ENCODE results near the gene AAK1.
"Not testable (repeated sequence)": the region's sequence is repeated elsewhere in the genome, so short reads cannot be mapped to it uniquely, and the experiment has no call there.

Gene AAK1

DNA sequence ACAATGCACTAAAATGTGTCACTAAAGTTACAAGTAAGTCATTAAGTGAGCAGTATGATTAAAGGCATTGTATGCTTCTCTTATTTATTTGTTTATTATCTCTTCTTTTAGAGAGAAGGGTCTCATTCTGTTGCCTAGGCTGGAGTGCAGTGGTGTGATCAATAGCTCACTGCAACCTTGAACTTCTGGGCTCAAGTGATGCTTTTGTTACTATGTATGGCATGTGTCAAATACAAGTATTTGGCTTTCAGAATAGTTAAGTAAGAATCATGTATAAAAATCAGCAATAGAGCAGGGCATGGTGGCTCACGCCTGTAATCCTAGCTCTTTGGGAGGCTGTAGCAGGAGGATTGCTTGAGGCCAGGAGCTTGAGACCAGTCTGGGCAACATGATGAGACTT, 15.8 kb upstream of the AAK1 start:
- no peak for DNase-seq

DNA sequence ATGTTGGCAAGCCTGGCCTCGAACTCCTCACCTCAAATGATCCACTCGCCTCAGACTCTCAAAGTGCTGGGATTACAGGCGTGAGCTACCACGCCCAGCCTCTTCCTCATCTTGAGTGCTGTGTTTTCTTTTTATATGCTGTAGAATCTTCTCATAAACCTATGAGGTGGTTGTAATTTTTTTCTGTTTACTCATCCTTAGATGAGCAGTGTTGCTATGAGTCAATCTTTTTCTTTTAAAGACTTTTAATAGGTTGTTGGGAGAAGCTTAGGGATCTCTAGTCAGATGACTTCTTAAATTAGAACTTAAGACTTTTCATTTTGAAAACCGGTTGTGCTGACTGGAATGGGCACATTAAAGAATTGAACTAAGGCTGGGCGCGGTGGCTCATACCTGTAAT, 8.7 kb upstream of the AAK1 start:
- DNase-seq, result peak; percentile 82

DNA sequence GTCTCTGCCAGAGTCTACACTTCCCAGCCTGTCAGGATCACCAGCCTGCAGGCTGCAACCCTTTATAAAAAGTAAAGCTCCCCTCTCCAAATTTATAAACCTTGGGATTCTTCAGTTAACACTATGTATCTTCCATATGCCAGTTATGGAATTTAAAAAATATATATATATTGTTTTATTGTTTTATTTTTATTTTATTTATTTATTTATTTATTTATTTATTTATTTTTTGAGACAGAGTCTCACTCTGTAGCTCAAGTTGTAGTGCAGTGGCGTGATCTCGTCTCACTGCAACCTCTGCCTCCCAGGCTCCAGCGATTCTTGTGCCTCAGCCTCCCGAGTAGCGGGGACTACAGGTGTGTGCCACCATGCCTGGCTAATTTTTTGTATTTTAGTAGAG, 3.7 kb upstream of the AAK1 start:
- DNase-seq, result not testable (repeated sequence)

DNA sequence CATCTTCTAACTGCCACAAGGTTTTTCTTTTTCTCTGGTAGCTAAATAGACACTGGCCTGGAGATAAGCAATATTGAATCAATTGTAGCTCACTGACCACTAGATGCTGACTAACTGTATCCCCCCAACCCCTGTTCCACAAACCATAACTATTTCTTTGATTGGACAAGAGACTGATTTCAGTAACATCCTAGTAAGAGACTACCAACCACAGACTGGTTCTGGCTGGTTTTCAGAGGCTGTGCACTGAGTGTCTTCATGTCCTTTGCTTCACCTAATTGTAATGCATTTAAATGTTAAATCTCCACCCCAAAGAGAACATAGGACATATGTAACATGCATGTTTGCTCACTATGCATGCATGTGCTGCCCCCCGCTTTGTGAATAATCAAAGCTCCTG, 3.2 kb upstream of the AAK1 start:
- no peak for DNase-seq

DNA sequence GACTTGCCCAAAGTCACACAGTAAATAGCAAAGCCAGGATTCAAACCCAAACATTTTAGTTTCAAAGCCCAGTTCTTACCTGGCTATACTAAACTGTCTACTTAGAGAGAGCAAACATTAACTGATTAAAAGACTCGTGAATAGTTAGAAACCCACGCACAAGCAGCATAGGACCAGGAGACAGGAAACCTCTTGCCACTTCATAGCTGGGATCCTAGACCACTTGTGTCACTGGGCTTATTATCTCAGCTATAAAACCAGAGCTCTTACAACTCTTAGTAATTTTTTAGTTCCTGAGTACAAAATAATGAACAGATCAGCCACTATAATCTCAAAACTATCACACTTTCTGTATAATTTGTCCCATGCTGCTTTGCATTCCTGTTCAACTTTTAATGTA, 2.4 kb upstream of the AAK1 start:
- DNase-seq, result no peak

DNA sequence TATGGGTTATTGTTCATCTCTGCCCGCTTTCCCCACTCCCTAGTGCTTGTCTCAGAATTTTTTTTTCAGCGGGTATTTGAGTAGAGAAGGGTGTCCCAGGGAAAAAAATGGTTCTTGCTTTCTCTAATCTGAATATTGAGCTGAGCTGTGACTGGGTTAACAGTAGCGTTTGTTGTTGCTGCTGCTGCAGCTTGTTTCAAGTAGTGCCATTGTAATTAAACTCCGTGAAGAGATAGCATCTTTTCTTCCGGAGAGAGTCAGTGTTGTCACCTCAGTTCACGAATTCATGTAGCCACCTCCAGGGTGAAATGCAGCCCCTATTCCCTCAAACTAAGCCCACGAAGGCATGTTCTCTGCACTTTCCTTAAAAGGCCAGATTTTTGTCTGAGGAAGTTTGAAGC, 1.5 kb upstream of the AAK1 start:
- peak; percentile 23 for DNase-seq

DNA sequence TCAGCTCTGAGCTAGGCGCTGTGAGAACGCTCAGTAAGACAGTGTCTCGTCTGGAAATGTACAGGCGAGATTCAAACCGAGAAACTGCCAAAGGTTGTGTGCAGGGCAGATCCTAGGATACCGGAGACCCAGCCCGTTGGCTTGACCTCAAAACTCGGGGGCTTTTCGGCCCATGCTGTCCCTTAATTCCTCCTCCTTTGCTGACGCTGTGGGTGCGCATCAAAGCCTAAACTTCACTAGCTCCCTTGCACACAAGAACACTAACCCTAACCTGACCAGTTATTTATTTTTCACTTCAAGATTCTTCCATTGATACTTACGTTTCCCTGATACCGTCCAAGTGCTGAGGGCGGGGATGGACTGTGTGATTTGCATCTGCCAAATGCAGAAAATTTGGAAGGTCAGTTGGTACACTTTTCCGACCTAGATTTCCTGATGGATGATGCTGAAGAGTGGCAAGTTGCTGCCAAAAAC, 1.0 kb upstream of the AAK1 start:
- DNase-seq, result no peak

DNA sequence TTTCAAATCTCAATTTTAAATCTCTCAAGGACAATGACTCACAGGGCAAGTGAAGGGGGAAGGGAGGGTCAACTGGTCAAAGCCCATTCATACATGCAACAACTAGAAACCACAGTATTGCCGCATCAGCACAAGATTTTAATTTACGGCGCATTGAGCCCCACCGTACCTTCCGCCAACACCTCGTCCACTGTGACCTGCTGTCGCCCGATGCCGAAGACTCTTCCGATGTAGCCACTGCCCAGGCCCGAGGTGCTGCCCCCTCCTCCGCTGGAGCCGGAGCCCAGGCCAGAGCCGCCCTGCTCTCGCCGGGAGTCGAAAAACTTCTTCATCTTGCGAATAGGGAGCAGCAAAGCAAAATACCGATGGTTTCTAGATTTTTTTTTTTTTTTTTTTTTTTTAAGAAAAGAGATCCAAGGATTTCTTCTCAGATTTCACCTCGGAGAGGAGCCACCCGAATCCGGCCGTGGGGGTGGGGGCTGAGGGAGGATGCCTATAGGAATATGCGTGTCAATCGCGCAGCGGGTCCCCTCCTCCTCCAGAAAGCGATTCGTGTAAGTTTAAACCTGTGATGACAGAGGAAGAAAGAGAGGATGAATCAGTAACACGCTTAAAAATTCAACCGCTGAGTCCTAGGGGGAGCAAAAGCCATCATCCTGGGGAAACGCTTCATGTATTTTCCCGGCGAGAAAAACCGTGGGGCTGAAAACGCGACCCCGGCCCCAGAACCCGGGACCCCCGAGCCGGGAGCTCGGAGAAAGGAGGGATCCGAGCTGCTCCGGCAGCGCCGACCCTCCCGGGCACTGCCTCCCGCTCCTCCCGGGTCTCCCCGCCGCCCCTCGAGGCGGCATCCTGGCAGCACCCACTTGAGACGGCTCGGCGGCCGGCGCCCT, 584 bp downstream of the AAK1 start:
- peak; percentile 92 for DNase-seq

DNA sequence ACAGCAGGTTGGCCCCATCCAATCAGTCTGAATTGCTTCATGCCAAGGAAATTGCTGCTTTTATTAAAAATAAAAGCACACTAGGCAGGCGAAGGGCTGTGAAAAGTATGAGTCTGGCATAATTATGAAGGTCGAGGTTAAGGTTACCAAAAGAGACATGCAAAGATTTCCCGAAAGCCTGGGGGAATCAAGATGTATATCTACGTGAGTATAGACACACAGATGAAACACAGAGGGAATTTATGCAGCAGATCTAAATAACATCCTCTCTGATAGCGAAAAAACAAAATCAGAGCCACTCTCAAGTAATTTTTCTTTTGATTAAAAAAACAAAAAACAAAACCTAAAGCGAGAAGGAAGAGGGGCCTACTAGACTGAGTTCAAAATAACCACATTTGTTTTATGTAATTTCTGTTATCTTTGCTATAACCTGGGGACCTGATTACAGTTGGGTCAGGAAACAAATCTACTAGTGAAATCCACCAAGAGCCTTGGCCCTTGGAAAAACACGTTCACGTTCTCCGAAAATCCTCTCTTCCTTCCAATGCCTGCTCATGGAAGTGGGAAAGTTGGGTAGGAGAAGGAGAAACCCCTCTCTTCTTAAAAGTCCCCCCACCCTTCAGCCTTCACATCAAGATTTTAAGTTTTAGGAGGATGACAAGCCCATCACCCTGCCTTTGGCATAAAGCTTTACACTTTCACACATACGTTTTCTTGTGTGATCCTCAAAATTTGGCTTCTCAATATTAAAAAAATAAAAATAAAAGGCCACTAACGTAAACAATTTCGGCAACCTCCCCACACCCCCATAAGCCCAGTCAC, 1.4 kb downstream of the AAK1 start:
- DNase-seq, result no peak

DNA sequence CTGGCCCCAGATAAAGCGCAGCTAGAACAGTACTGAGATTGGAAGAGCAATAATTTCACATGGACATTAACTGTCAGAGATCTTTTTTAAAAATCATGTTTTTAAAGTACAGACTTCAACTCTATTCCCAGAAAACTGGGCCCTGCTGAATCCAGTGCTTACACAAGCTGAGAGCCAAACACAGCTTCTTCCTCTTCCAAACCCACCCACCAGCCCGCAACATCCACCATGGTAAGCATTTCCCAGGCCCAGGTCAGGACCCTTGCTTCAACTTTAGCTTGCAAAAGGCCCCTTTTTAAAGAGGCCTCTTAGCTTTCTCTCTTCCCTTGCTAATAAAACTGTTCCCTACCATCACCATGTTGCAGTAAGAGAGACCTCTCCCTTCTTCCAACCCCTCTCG, 2.1 kb downstream of the AAK1 start:
- no peak for DNase-seq

DNA sequence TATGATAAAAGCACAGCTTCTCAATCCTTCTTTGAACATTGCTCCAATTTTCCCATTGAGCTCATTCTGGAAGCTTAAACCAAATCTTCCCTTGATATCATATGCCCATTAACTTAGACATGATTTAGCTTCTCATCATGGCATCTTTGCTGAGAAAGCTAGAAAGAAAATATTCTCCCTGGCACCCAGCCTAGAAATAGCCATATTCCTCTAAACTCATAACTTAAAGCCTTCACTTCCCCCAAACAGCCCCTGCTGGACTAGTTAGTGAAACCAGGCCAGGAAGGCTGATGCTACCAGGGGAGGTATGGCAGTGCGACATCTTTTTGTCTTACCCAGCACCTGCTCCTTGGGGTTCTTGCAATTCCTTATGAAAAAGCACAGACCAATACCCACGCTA, 4.3 kb downstream of the AAK1 start:
- peak; percentile 57 for DNase-seq

DNA sequence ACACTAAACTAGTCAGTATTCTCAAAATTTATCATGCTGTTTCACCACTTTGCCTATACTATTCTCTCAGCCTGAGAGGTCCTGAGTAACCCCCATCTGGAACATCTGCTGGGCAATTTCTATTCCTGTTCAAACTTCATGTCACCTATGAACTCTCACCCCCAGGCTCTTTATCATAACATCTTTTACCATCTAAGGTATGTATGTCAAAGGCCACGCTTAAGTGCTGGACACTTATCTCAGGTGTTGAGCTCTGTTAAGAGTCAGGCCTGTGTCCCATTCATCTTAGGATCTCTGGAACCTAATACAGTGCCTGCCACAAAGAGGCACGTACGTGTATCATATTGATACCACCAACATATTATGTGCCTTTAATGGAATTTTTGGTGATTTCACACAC, 4.9 kb downstream of the AAK1 start:
- no peak for DNase-seq

DNA sequence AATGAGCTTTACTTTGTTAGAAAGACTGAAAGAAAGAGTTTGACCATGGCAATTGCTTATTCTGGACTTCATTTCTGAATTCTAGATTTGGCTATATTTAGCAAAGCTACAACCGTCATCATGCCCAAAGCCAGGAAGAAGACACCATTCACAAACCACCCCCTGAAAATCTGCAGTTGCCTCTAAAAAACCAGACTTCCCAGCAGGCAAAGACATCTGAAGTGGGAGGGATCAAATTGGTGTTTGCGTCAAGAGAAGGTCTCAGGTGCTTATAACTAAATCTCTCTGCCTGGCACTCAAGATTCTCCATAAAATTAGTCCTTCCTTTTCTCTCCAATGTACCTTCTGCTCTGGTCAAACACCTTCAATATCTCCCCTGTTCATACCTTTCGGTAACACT, 5.6 kb downstream of the AAK1 start:
- DNase-seq, result no peak

DNA sequence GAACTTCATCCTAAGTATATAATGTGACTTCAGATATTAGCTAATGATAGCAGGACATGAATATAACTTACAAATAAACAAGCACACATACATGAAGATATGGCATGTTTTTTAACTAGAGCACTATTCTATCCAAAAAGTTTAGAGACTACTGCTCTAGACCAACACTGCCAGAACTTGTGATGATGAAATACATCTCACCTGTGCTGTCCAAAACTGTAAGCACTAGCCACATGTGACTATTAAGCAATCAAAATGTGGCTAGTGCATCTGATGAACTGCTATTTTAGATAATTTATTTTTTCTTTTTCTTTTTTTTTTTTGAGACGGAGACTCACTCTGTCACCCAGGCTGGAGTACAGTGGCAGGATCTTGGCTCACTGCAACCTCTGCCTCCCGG, 7.1 kb downstream of the AAK1 start:
- no peak for DNase-seq

DNA sequence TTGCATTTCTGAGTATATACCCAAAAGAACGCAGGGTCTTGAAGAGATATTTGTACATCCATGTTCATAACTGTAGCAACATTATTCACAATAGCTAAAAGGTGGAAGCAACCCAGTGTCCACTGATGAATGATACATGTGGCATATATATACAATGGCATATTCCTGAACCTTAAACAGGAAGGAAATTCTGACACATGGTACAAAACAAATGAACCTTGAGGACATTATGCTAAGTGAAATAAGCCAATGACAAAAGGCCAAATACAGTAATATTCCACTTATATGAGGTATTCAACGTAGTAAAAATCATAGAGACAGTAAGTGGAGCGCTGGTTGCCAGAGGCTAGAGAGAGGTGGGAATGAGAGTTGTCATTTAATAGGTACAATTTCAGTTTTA, 8.1 kb downstream of the AAK1 start:
- DNase-seq, result no peak

DNA sequence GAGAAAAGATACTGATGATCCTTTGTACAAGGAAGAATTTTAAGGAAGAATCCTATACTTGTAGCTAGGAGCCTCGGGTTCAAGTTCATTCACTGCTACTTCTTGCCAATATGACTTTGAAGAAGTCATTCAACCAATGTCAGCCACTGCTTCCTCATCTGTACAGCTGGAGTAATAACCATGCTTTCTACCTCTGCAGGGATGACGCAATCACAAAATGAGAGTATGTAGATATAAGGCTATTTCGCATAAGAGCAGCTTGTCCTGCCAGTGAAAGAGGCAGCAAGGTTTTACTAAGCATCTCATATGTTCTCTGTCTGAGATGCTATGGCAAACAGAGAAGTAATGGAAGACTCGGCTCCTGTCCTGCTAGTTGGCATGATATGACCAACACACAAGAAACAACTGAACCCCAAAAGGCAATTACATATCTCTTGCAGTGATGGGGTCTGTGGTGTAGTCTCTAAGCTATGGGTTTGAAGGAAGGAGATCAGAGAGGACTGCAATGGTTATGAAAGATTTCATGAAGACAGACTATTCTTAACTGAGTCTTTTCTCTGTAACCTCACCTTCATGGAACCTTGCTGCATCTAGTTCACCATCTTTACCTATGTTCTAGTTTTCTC, 9.2 kb downstream of the AAK1 start:
- DNase-seq, result no peak

DNA sequence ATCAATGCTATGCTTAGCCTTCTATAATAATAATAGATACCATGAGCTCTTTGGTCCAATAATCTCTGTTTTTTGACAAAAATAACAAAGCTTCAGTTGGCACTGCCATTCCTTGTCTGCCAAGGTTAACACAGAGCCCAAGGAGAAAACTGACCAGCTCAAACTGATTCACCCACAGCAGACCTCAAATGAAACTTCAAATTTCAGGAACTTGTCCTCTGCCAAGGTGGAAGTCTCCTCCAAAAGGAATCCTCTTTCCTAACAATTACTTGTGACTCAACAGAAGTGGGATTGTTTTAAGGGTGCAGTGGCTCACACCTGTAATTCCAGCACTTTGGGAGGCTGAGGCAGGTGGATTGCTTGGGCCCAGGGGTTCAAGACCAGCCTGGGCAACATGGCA, 12.1 kb downstream of the AAK1 start:
- DNase-seq, result no peak

DNA sequence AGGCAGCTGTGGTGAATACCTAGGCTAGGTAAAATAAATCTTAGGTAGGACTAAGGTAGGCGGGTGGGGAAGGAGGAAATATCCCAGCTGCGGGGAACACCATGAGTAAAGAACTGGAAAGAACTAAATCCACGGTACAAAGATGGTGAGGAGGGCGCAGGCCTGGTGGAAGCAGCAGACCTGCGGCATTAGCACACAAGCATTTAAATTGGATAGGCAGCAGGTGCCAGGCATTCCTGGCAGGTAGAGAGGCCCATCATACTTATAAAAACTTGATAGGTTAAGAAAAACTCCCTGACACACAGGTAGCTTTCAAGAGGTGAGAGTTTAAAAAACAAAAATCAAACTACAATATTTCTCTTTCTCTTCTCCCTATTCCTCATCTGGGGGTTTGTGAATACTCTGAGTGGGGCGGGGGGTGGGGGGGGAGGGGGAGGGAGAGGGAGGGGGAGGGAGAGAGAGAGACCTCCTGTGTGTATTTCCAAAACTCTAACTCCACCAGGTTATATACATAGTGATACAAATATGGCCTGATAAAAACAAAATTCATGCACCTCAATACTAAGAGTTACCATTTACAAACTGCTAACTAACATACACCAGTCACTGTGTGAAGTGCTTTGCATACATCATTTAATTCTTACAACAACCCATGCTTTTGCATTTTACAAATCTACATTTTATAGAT, 13.5 kb downstream of the AAK1 start:
- DNase-seq, result no peak

DNA sequence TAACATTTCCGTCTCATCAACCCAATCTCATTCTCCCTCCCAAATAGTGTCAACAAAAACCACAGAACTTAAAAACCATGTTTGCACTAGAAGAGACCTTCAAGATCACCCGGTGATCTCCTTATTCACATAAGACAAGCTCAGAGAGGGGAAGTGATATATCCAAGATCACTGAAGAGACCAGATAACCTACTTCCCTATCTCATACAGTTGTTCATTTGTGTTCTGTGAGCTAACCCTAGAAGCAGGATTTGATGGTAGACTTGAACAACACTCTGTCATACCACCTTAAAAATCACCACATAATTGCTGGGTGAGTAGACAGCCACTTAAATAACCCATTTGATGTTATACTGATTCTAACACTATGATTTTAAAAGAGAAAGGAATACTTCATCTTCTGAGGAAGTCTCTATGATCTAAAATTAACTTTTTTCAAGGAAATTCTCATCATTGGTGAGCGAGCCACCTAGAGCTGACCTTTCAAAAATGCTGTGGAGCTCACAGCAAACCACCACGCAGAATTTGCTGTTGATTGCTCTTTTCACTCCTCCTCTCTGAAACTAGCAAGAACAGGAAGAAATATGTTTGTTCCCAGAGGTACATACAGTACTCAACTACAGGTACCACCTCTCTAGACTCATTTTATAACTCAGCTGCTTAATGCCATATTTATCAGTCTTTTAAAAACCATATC, 15.1 kb downstream of the AAK1 start:
- no peak for DNase-seq

DNA sequence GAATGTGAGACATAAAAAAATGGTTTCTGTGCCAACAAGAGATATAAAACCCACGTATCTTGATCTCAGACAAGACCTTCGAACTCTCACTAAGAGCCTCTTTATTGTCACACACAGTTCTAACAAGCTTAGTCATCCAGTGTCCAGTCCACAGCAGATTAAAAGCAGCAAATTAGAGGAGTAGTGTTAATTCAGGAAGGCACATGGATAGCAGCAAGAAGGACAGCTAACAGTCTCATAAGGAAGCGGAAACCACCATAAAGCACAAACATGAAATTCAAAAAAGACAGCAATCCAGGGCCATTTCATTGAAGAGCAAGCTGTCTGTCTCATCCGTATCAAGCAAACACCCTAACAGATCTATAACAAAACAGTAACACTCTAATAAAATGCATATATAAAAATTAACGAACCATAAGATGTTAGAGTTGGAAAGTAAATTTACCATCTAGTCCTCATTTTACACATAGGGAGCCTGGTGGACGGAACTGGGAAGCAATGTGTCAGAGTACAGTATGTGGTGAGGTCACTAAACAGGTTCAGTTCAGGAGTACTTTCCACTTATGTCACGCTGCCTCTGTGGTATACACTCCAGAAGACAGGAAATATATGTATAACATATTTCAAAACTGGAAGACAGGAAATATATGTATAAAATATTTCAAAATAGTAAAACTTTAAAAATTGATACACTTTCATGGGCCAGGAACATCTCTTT, 18.3 kb downstream of the AAK1 start:
- DNase-seq, result no peak

DNA sequence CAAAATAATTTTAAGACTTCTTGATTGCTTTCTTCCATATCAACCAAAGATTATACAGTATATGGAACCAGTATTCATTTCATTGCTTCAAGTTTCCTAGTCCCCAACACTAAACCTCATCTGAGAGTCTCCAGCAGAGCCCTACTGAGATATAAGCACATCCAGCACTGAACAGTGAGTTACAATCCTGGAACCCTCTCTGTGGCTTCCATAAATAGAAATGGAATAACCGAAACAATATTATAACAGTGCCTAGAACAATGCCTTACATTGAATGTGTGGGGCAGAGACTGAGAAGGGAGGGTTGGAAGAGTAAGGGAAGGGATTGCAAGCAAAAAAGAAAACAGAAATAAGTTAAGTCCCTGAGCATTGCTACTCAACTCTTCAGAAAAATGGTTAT, 18.9 kb downstream of the AAK1 start:
- DNase-seq, result no peak

DNA sequence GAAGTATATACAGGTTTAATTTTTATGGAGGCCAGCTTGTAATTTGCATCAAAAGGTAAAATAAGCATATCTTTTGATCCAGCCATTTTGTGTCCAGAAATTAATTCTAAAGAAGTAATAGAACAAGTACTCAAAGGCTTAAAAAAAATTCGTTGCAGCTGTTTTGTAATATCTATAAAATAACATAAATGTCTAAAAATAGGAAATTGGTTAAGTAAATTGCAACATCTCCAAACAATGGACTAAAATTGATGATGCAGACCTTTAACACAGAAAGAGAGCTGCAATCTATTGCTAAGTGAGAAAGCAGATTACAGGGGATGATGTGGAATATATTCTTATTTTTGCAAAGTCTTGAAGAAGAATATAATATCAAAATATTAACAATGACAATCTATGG, 19.4 kb downstream of the AAK1 start:
- DNase-seq, result no peak
